Measurements from ENCODE around the gene MNX1.

MNX1 gene

GRCh38 chr7:157032644-157033482 lies 22.4 kb upstream of the MNX1 start:
- no peak for DNase-seq

GRCh38 chr7:157032128-157032527 lies 21.7 kb upstream of the MNX1 start:
- no peak for DNase-seq

- no peak for DNase-seq
Observed at GRCh38 chr7:157028199-157028903, 17.9 kb upstream of the MNX1 start.

GRCh38 chr7:157027568-157028198 lies 17.2 kb upstream of the MNX1 start:
- no peak for DNase-seq

- no peak for DNase-seq
Observed at GRCh38 chr7:157024716-157025115, 14.3 kb upstream of the MNX1 start.

- DNase-seq, result no peak
Observed at GRCh38 chr7:157023589-157023905, 13.1 kb upstream of the MNX1 start.

GRCh38 chr7:157022681-157023588 lies 12.5 kb upstream of the MNX1 start:
- DNase-seq, result no peak

- no peak for DNase-seq
Observed at GRCh38 chr7:157021871-157022680, 11.6 kb upstream of the MNX1 start.

GRCh38 chr7:157021071-157021870 lies 10.8 kb upstream of the MNX1 start:
- DNase-seq, result no peak

GRCh38 chr7:157020514-157021070 lies 10.1 kb upstream of the MNX1 start:
- DNase-seq, result no peak

- DNase-seq, result no peak
Observed at GRCh38 chr7:157019718-157020451, 9.4 kb upstream of the MNX1 start.

GRCh38 chr7:157018997-157019608 lies 8.6 kb upstream of the MNX1 start:
- no peak for DNase-seq

- no peak for DNase-seq
Observed at GRCh38 chr7:157018328-157018996, 8.0 kb upstream of the MNX1 start.

GRCh38 chr7:157017603-157018327 lies 7.3 kb upstream of the MNX1 start:
- no peak for DNase-seq

GRCh38 chr7:157017149-157017548 lies 6.7 kb upstream of the MNX1 start:
- DNase-seq, result no peak

GRCh38 chr7:157016352-157017041 lies 6.0 kb upstream of the MNX1 start:
- DNase-seq, result no peak

- DNase-seq, result no peak
Observed at GRCh38 chr7:157016024-157016351, 5.5 kb upstream of the MNX1 start.
